ENCODE measurements around the gene LAMB4. TPM values are rescaled to one million over a fixed set of nuclear protein-coding genes. Genes with fewer than 3 reads are reported as not detected.

The LAMB4 gene
- total RNA-seq, 2 experiments from 2014 or later = not detected

GRCh38 chr7:108063520-108063933 lies 66.6 kb downstream of the LAMB4 start:
- H3K4me1 Mint-ChIP-seq (ENCODE audit: low read depth) = peaks cover 4% of the 10 kb centered on the region
- H3K4me3 Mint-ChIP-seq = no peak overlapping the region
- ChIA-PET POLR2A (no interaction called here), CTCF (no interaction called here)
- no peak overlapping the region for H3K27ac Mint-ChIP-seq
- intact Hi-C loops (cut with micrococcal nuclease) = no loop called here
- H3K36me3 Mint-ChIP-seq = no peaks in the 10 kb centered on the region
- H3K27me3 Mint-ChIP-seq = peaks cover 3% of the 10 kb centered on the region
- no peaks in the 10 kb centered on the region for H3K9me3 Mint-ChIP-seq
- DNase-seq = peak; percentile 10

DNA sequence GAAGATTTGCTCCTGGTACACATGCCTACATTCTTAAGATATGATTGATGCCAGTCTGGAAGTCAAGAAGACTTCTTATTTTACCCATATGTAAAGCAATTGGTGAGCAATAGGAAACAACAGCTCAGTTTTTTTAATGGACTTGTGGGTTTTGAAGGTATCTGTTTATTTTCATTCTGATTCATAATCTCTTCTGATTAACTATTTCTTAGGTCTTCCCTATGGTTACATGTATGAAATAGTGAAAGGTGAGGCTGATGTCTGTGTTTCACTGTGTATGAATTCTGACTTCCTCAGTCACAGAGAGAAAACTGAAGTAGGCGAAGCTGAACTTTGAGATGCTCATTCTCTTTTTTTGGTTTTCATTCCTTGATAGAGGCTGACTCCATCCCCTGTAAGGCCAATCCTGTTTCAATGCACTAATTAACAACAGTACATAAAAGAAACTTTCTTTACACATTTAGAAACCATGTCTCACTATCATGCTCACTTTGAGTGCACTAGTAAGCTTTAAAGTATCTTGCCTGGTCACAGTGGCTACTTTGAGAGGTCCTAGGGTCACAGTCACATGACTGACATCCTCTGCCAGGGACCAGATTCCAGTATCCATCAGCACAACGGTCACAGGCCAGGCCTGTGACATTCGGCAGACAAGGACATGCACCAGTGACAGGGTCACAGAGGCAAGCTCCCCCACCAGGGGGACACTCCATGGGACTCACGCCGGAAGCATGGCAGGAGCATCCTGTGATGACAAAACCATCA lies 67.7 kb downstream of the LAMB4 start:
- H3K4me3 Mint-ChIP-seq = no peak overlapping the region
- no peak for DNase-seq
- H3K27ac Mint-ChIP-seq = no peak overlapping the region
- no peaks in the 10 kb centered on the region for H3K9me3 Mint-ChIP-seq
- CTCF ChIA-PET = interaction anchor here (0.6 kb wide), 1 partner anchor 42 kb away, joined by 3 read pairs; no protein-coding TSS in a partner anchor
- no peaks in the 10 kb centered on the region for H3K36me3 Mint-ChIP-seq
- intact Hi-C loops (cut with micrococcal nuclease) = no loop called here
- peaks cover 3% of the 10 kb centered on the region for H3K27me3 Mint-ChIP-seq
- peaks cover 4% of the 10 kb centered on the region for H3K4me1 Mint-ChIP-seq (ENCODE audit: low read depth)
- POLR2A ChIA-PET = no interaction called here

DNA sequence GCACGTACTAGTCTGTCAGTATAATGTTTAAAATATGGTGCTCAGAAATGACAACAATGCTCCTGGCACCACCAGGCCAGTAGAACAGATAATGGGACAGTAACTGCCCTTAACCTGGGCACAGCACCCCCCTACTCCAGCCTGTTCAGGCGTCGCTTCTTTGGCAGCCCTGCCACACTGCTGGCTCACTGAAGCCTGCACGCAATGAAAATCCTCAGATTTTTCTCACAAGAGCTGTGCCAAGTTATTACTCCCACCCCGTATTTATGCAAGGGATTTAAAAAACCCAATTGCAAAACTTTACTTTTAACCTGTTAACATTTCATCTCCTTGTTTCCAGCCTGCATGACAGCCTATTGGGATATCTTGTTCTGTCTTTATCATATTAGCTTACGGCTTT lies 70.6 kb downstream of the LAMB4 start:
- ChIA-PET CTCF (no interaction called here), POLR2A (no interaction called here)
- Mint-ChIP-seq H3K36me3 (no peaks in the 10 kb centered on the region), H3K4me3 (no peak overlapping the region), H3K27ac (no peak overlapping the region), H3K9me3 (no peaks in the 10 kb centered on the region), H3K4me1 (ENCODE audit: low read depth) (peaks cover 4% of the 10 kb centered on the region), H3K27me3 (peaks cover 3% of the 10 kb centered on the region)
- DNase-seq = no peak
- intact Hi-C loops (cut with micrococcal nuclease) = no loop called here

- peaks cover 5% of the 10 kb centered on the region for H3K27me3 Mint-ChIP-seq
- H3K4me3 Mint-ChIP-seq = no peak overlapping the region
- no peaks in the 10 kb centered on the region for H3K36me3 Mint-ChIP-seq
- H3K4me1 Mint-ChIP-seq (ENCODE audit: low read depth) = no peaks in the 10 kb centered on the region
- intact Hi-C loops (cut with micrococcal nuclease) = no loop called here
- no peak for DNase-seq
- POLR2A ChIA-PET = no interaction called here
- H3K9me3 Mint-ChIP-seq = no peaks in the 10 kb centered on the region
- H3K27ac Mint-ChIP-seq = no peak overlapping the region
- CTCF ChIA-PET = no interaction called here
These were observed 72.1 kb downstream of the LAMB4 start for GRCh38 chr7:108057951-108058481.

GRCh38 chr7:108055611-108056021 lies 74.5 kb downstream of the LAMB4 start:
- DNase-seq = no peak
- Mint-ChIP-seq H3K27me3 (peaks cover 11% of the 10 kb centered on the region), H3K4me1 (ENCODE audit: low read depth) (no peaks in the 10 kb centered on the region), H3K27ac (no peak overlapping the region), H3K36me3 (no peaks in the 10 kb centered on the region), H3K9me3 (no peaks in the 10 kb centered on the region), H3K4me3 (no peak overlapping the region)
- ChIA-PET POLR2A (no interaction called here), CTCF (no interaction called here)
- intact Hi-C loops (cut with micrococcal nuclease) = no loop called here

DNA sequence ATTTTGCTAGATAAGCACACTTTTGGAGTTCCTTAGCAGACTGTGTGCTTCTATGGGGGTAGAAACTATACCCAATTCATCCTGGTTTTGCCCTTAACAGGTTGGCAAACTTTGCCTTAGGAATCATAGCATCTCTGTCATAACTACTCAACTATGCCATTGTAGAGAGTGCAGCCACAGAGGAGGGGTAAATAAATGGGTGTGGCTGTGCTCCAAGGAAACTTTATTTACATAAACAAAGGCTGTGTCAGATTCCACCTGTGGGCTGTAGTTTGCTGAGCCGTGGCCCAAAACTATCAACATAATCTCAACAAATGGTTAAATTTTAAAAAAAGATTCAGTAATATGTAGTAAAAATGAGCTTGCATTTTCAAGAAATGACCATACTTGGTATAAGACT lies 75.6 kb downstream of the LAMB4 start:
- no peak for DNase-seq
- H3K36me3 Mint-ChIP-seq = no peaks in the 10 kb centered on the region
- no peaks in the 10 kb centered on the region for H3K9me3 Mint-ChIP-seq
- H3K4me1 Mint-ChIP-seq (ENCODE audit: low read depth) = no peaks in the 10 kb centered on the region
- no peak overlapping the region for H3K4me3 Mint-ChIP-seq
- CTCF ChIA-PET = no interaction called here
- POLR2A ChIA-PET = no interaction called here
- H3K27ac Mint-ChIP-seq = no peak overlapping the region
- peaks cover 11% of the 10 kb centered on the region for H3K27me3 Mint-ChIP-seq
- intact Hi-C loops (cut with micrococcal nuclease) = no loop called here

DNA sequence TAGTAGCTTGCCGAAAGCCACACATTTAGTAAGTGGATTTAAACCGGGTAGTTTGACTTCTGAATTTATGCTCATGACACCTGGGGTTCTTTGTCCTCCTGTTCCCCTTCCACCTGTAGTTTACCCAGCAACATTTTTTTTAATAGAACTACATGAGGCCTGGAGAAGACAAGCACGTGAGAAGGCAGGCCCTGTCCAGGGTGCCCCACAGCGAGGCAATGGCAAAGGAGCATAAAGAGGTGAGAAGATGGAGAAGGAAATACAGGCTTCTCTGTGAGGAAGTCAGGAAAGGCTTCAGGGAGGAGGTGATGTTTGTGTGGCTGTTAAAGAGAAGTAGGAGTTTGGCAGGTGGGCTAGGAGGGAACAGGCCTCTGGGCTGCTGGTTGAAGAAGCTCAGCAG lies 76.9 kb downstream of the LAMB4 start:
- H3K36me3 Mint-ChIP-seq = no peaks in the 10 kb centered on the region
- CTCF ChIA-PET = interaction anchor here (0.8 kb wide), 1 partner anchor 38 kb away, joined by 3 read pairs; no protein-coding TSS in a partner anchor
- H3K4me3 Mint-ChIP-seq = no peak overlapping the region
- no peaks in the 10 kb centered on the region for H3K4me1 Mint-ChIP-seq (ENCODE audit: low read depth)
- peaks cover 8% of the 10 kb centered on the region for H3K27me3 Mint-ChIP-seq
- no peak overlapping the region for H3K27ac Mint-ChIP-seq
- POLR2A ChIA-PET = no interaction called here
- DNase-seq = no peak
- H3K9me3 Mint-ChIP-seq = no peaks in the 10 kb centered on the region
- intact Hi-C loops (cut with micrococcal nuclease) = no loop called here

GRCh38 chr7:108051454-108051853 lies 78.7 kb downstream of the LAMB4 start:
- CTCF ChIA-PET = no interaction called here
- Mint-ChIP-seq H3K4me3 (no peak overlapping the region), H3K27ac (no peak overlapping the region), H3K36me3 (no peaks in the 10 kb centered on the region), H3K9me3 (no peaks in the 10 kb centered on the region), H3K27me3 (peaks cover 8% of the 10 kb centered on the region), H3K4me1 (ENCODE audit: low read depth) (no peaks in the 10 kb centered on the region)
- intact Hi-C loops (cut with micrococcal nuclease) = no loop called here
- DNase-seq = no peak
- POLR2A ChIA-PET = no interaction called here

DNA sequence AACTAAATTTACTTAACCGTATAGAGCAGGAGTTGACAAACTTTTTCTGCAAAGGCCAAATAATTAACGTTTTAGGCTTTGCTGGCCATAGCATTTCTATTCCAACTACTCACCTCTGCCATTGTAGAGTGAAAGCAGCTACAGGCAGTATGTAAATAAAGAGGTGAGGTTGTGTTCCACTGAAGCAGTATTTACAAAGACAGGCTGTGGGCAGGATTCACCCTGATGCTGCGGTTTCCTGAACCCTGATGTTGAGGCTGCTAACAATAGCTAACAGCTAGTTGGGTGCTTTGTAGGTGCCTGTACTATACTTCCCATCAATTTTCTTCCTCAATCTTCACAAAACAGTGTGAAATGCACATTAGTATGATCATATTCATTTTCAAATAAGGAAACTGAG lies 80.2 kb downstream of the LAMB4 start:
- H3K36me3 Mint-ChIP-seq = no peaks in the 10 kb centered on the region
- POLR2A ChIA-PET = no interaction called here

GRCh38 chr7:108048422-108048821 lies 81.7 kb downstream of the LAMB4 start:
- Mint-ChIP-seq H3K27ac (no peak overlapping the region), H3K9me3 (no peaks in the 10 kb centered on the region), H3K36me3 (no peaks in the 10 kb centered on the region), H3K4me3 (no peak overlapping the region), H3K27me3 (peaks cover 10% of the 10 kb centered on the region), H3K4me1 (ENCODE audit: low read depth) (no peaks in the 10 kb centered on the region)
- POLR2A ChIA-PET = no interaction called here
- CTCF ChIA-PET = no interaction called here
- DNase-seq = no peak
- intact Hi-C loops (cut with micrococcal nuclease) = no loop called here

More for the DNA sequence above, 80.2 kb downstream of the LAMB4 start:
- Mint-ChIP-seq H3K4me3 (no peak overlapping the region), H3K4me1 (ENCODE audit: low read depth) (no peaks in the 10 kb centered on the region), H3K27ac (no peak overlapping the region), H3K9me3 (no peaks in the 10 kb centered on the region), H3K27me3 (peaks cover 8% of the 10 kb centered on the region)
- intact Hi-C loops (cut with micrococcal nuclease) = no loop called here
- no peak for DNase-seq
- CTCF ChIA-PET = no interaction called here

DNA sequence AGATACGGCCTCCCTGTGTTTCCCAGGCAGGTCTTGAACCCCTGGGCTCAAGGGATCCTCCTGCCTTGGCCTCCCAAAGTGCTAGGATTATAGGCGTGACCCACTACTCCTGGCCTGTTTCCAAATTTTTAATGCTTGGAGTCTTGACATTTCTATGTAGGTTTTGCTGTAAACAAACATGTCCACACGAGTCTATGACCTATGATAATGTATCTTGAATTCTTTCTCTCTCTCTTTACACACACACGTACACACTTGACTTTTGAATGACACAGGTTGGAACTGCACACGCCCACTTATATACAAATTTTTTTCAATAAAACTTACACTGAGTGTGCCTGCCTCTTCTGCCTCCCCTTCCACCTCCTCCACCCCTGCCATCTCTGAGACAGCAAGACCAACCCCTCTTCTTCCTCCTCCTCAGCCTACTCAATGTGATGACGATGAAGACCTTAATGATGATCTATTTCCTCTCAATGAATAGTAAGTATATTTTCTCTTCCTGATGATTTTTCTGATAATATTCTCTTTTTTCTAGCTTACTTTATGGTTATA lies 83.1 kb downstream of the LAMB4 start:
- Mint-ChIP-seq H3K4me1 (ENCODE audit: low read depth) (no peaks in the 10 kb centered on the region), H3K27ac (no peak overlapping the region), H3K27me3 (peaks cover 7% of the 10 kb centered on the region), H3K4me3 (no peak overlapping the region), H3K36me3 (no peaks in the 10 kb centered on the region), H3K9me3 (no peaks in the 10 kb centered on the region)
- ChIA-PET CTCF (no interaction called here), POLR2A (no interaction called here)
- DNase-seq = no peak
- intact Hi-C loops (cut with micrococcal nuclease) = no loop called here

DNA sequence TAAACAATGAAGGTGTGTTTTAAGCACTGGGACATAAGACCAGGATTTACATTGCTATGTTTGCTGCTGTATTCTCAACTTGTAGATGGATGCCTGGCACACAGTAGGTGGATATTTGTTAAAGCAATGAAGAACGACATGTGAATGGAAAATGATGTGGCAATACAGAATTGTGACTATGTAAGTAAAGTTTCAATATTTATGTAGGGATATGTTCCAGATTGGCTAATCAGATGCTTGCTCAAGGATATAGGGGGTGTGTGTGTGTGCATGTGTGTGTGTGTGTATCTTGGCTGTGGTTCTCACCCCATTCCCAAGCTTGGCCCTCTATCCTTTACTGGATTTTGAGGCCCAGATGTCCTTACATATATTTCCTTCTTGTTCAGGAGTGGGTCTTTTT lies 84.5 kb downstream of the LAMB4 start:
- ChIA-PET POLR2A (no interaction called here), CTCF (no interaction called here)
- H3K27ac Mint-ChIP-seq = no peak overlapping the region
- H3K4me1 Mint-ChIP-seq (ENCODE audit: low read depth) = no peaks in the 10 kb centered on the region
- H3K36me3 Mint-ChIP-seq = no peaks in the 10 kb centered on the region
- intact Hi-C loops (cut with micrococcal nuclease) = no loop called here
- DNase-seq = no peak
- H3K27me3 Mint-ChIP-seq = peaks cover 7% of the 10 kb centered on the region
- H3K4me3 Mint-ChIP-seq = no peak overlapping the region
- H3K9me3 Mint-ChIP-seq = no peaks in the 10 kb centered on the region

GRCh38 chr7:108045154-108045553 lies 85.0 kb downstream of the LAMB4 start:
- H3K9me3 Mint-ChIP-seq = no peaks in the 10 kb centered on the region
- H3K4me1 Mint-ChIP-seq (ENCODE audit: low read depth) = no peaks in the 10 kb centered on the region
- intact Hi-C loops (cut with micrococcal nuclease) = no loop called here
- no peaks in the 10 kb centered on the region for H3K36me3 Mint-ChIP-seq
- no peak overlapping the region for H3K27ac Mint-ChIP-seq
- POLR2A ChIA-PET = no interaction called here
- no peak for DNase-seq
- no peak overlapping the region for H3K4me3 Mint-ChIP-seq
- CTCF ChIA-PET = no interaction called here
- peaks cover 9% of the 10 kb centered on the region for H3K27me3 Mint-ChIP-seq
